Astrocyte (in vitro differentiated cells and primary cell): Measurements from ENCODE around the gene SUGCT. TPM values are rescaled to one million over a fixed set of nuclear protein-coding genes. Genes with fewer than 3 reads are reported as not detected.
"Not testable (repeated sequence)": the region's sequence is repeated elsewhere in the genome, so short reads cannot be mapped to it uniquely, and the experiment has no call there.

Experiments
- DNase-seq: peaks from one replicate; pipeline ENCODE4 v3.0.0-alpha.2; 2010; ENCODE audit warnings: low read depth
- FAIRE-seq: peaks from 2 replicates; lab custom pipeline; 2011; peaks lifted over from hg19 to GRCh38; lab: Jason Lieb, UNC
- H2AFZ ChIP-seq: 2 replicates; pipeline ENCODE4 v1.6.0; 2012; ENCODE audit warnings: low read depth, low read length, inconsistent platforms
- H3K27ac ChIP-seq: 2 replicates; pipeline ENCODE4 v1.5.1; 2011; ENCODE audit warnings: low read depth, low read length, inconsistent platforms
- H3K27me3 ChIP-seq: 2 replicates; pipeline ENCODE4 v1.6.0; 2011; ENCODE audit warnings: low read length, inconsistent platforms; ENCODE audit not compliant: insufficient read depth
- H3K36me3 ChIP-seq: 2 replicates; pipeline ENCODE4 v1.5.1; 2011; ENCODE audit warnings: low read length, inconsistent platforms; ENCODE audit not compliant: insufficient read depth
- H3K4me1 ChIP-seq: 2 replicates; pipeline ENCODE4 v1.5.1; 2011; ENCODE audit warnings: low read length, inconsistent platforms; ENCODE audit not compliant: insufficient read depth
- H3K4me2 ChIP-seq: 2 replicates; pipeline ENCODE4 v1.6.0; 2012; ENCODE audit warnings: low read length, inconsistent platforms
- H3K4me3 ChIP-seq: 2 replicates; pipeline ENCODE4 v1.5.1; 2011; ENCODE audit warnings: low read depth, mild to moderate bottlenecking, low read length, inconsistent platforms; ENCODE audit not compliant: insufficient read depth
- H3K79me2 ChIP-seq: 2 replicates; pipeline ENCODE4 v1.6.0; 2012; ENCODE audit warnings: mild to moderate bottlenecking, low read length, inconsistent platforms; ENCODE audit not compliant: insufficient read depth
- H3K9ac ChIP-seq: 2 replicates; pipeline ENCODE4 v1.6.0; 2012; ENCODE audit warnings: mild to moderate bottlenecking, low read length, inconsistent platforms
- H3K9me3 ChIP-seq: 2 replicates; pipeline ENCODE4 v1.5.1; 2012; ENCODE audit warnings: low read depth, mild to moderate bottlenecking, low read length, inconsistent platforms; ENCODE audit not compliant: insufficient read depth
- H4K20me1 ChIP-seq: 2 replicates; pipeline ENCODE4 v1.6.0; 2012; ENCODE audit warnings: low read length, inconsistent platforms; ENCODE audit not compliant: insufficient read depth
- H3K27ac Mint-ChIP-seq: one replicate; pipeline ENCODE4 v1.8.0; 2021; ENCODE audit warnings: mild to moderate bottlenecking, mixed read lengths; ENCODE audit not compliant: unreplicated experiment
- H3K27me3 Mint-ChIP-seq: one replicate; pipeline ENCODE4 v1.8.0; 2021; ENCODE audit warnings: low read depth, mixed read lengths; ENCODE audit not compliant: unreplicated experiment
- H3K36me3 Mint-ChIP-seq: one replicate; pipeline ENCODE4 v1.8.0; 2021; ENCODE audit warnings: low read depth, mixed read lengths; ENCODE audit not compliant: unreplicated experiment
- H3K4me1 Mint-ChIP-seq: one replicate; pipeline ENCODE4 v1.8.0; 2021; ENCODE audit warnings: low read depth, mixed read lengths; ENCODE audit not compliant: unreplicated experiment
- H3K4me3 Mint-ChIP-seq: one replicate; pipeline ENCODE4 v1.8.0; 2021; ENCODE audit warnings: mild to moderate bottlenecking, moderate library complexity, mixed read lengths; ENCODE audit not compliant: unreplicated experiment
- H3K9me3 Mint-ChIP-seq: one replicate; pipeline ENCODE4 v1.8.0; 2021; ENCODE audit warnings: mild to moderate bottlenecking, mixed read lengths; ENCODE audit not compliant: unreplicated experiment
- EZH2 ChIP-seq: IDR thresholded peaks from 2 replicates; pipeline ENCODE4 v1.6.1; 2012; ENCODE audit warnings: mild to moderate bottlenecking, low read length, inconsistent platforms; ENCODE audit not compliant: insufficient read depth
- total RNA-seq: library from RNA; stranded (reverse); gene quantifications from 2 replicates; pipeline ENCODE4 v1.2.1, GENCODE V29; 2021
- TF ChIP-seq, protein P1 (sequence below): IDR thresholded peaks from 2 replicates; pipeline ENCODE4 v1.5.1; 2011; ENCODE audit warnings: low read depth, mild to moderate bottlenecking, inconsistent platforms, low read length, moderate library complexity; ENCODE audit not compliant: insufficient read depth

The SUGCT gene
- total RNA-seq, 1 donor from 2014 or later, result 15.5 TPM

DNA sequence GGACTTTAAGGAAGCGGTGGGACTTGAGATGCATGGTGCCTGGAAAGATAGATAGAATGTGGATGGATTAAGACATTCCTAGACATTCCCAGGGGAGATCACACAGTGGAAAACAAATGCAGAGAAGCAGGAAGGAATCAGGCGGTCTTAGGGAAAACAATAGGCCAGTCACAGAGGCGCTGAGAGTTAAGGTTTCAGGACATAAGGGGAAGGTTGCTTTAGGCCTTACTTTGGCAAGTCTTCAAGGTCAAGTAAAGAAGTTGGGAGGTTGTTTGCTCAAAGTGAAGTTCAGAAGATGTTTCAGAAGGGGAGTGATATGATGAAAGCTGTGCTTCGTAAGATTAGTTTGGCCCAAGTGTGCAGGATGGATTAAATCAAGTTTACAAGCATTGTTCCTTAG lies 109.4 kb downstream of the SUGCT start:
- Histone ChIP-seq H3K9me3 (no peaks in the 10 kb centered on the region), H3K27ac (no peak overlapping the region), H3K4me3 (no peak overlapping the region), H3K36me3 (no peaks in the 10 kb centered on the region), H3K4me1 (no peaks in the 10 kb centered on the region), H2AFZ (no peak overlapping the region), H4K20me1 (no peaks in the 10 kb centered on the region), H3K9ac (no peak overlapping the region), H3K79me2 (no peaks in the 10 kb centered on the region), H3K27me3 (no peaks in the 10 kb centered on the region), H3K4me2 (no peak overlapping the region)
- no peak overlapping the region for H3K27ac Mint-ChIP-seq
- no peaks in the 10 kb centered on the region for H3K27me3 Mint-ChIP-seq
- FAIRE-seq (no peak), DNase-seq (no peak)
- no peaks in the 10 kb centered on the region for H3K4me1 Mint-ChIP-seq
- TF ChIP-seq, protein P1, sequence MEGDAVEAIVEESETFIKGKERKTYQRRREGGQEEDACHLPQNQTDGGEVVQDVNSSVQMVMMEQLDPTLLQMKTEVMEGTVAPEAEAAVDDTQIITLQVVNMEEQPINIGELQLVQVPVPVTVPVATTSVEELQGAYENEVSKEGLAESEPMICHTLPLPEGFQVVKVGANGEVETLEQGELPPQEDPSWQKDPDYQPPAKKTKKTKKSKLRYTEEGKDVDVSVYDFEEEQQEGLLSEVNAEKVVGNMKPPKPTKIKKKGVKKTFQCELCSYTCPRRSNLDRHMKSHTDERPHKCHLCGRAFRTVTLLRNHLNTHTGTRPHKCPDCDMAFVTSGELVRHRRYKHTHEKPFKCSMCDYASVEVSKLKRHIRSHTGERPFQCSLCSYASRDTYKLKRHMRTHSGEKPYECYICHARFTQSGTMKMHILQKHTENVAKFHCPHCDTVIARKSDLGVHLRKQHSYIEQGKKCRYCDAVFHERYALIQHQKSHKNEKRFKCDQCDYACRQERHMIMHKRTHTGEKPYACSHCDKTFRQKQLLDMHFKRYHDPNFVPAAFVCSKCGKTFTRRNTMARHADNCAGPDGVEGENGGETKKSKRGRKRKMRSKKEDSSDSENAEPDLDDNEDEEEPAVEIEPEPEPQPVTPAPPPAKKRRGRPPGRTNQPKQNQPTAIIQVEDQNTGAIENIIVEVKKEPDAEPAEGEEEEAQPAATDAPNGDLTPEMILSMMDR, result no peak
- no peak for TF ChIP-seq EZH2
- H3K4me3 Mint-ChIP-seq, result no peak overlapping the region
- H3K36me3 Mint-ChIP-seq, result peaks cover 1% of the 10 kb centered on the region
- no peaks in the 10 kb centered on the region for H3K9me3 Mint-ChIP-seq

DNA sequence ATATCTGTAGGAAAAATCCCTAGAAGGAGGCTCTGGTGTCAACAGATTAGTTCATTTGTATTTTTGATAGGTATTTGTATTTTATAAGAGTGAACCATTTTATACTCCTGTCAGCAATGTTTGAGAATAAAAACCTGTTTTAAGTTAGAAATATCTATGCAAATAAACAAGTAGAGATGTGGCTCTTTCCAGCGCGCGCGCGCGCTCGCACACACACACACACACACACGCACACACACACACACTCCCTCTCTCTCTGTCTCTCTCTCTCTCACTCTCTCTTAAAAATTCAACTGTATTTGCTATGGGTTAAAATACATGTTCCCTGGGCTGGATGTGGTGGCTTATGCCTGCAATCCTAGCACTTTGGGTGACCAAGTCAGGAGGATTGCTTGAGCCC lies 113.9 kb downstream of the SUGCT start:
- Histone ChIP-seq H3K9me3 (no peaks in the 10 kb centered on the region), H3K79me2 (no peaks in the 10 kb centered on the region), H3K9ac (no peak overlapping the region), H3K4me3 (no peak overlapping the region), H4K20me1 (no peaks in the 10 kb centered on the region), H3K4me1 (no peaks in the 10 kb centered on the region), H3K27me3 (no peaks in the 10 kb centered on the region), H2AFZ (no peak overlapping the region), H3K36me3 (no peaks in the 10 kb centered on the region), H3K4me2 (no peak overlapping the region), H3K27ac (no peak overlapping the region)
- Mint-ChIP-seq H3K4me1 (no peaks in the 10 kb centered on the region), H3K9me3 (no peaks in the 10 kb centered on the region), H3K4me3 (no peak overlapping the region), H3K27ac (no peak overlapping the region), H3K36me3 (no peaks in the 10 kb centered on the region), H3K27me3 (no peaks in the 10 kb centered on the region)
- no peak for TF ChIP-seq EZH2
- TF ChIP-seq, protein P1, result no peak
- no peak for DNase-seq
- no peak for FAIRE-seq

DNA sequence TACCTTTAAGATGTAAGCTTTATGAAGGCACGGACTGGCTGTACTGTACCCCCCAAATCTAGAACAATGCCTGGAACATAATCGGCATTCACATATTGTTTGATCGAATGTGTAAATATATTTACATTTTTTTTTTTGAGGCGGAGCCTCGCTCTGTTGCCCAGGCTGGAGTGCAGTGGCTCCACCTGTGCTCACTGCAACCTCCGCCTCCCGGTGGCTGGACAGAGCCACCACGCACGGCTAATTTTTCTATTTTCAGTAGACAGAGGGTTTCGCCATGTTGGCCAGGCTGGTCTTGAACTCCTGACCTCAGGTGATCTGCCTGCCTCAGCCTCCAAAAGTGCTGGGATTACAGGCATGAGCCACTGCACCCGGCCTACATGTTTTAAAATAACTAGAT lies 118.6 kb downstream of the SUGCT start:
- not testable (repeated sequence) for H3K27ac Mint-ChIP-seq, FAIRE-seq, H3K9me3 ChIP-seq, H3K79me2 ChIP-seq, H3K27ac ChIP-seq, H3K4me2 ChIP-seq, H3K9ac ChIP-seq, H3K27me3 ChIP-seq, H4K20me1 ChIP-seq, H3K4me3 ChIP-seq, H3K27me3 Mint-ChIP-seq, DNase-seq, H3K4me1 ChIP-seq, H2AFZ ChIP-seq, H3K4me3 Mint-ChIP-seq, H3K36me3 ChIP-seq, H3K4me1 Mint-ChIP-seq, H3K9me3 Mint-ChIP-seq, H3K36me3 Mint-ChIP-seq
